K562 (cell line): ENCODE data around the gene PKD2. TPM values are rescaled to one million over a fixed set of nuclear protein-coding genes. Genes with fewer than 3 reads are reported as not detected.

ENCODE experiments used
- ATAC-seq: fragments of 200-7000 bp; cut with Tn5 transposase; 3 replicates; pipeline ENCODE4 v1.9.1; 2020; ENCODE audit warnings: moderate library complexity
- BruUV-seq: library from RNA; stranded (reverse); fragments of 400-500 nt; replicated peaks from 2 replicates; lab custom pipeline; 2021; lab: Mats Ljungman, UMichigan
- CTCF ChIA-PET: fragments of 300-600 bp; formaldehyde crosslinking; extraction: SDS; loops from one replicate; lab custom pipeline; 2021; ENCODE audit warnings: low intra/inter-chr PET ratio; lab: Yijun Ruan, JAX
- POLR2A ChIA-PET: fragments of 300-600, 350-650 bp; sonication (Branson Sonifier 250); formaldehyde crosslinking; extraction: SDS; loops from one replicate; lab custom pipeline; 2021; ENCODE audit warnings: antibody characterized with exemption, inconsistent platforms; lab: Yijun Ruan, JAX
- DNase-seq, 4 experiments: peaks; one replicate each; pipeline versions ENCODE4 v3.0.0 to v3.0.0-alpha.2; 2011 to 2018; ENCODE audit warnings: low spot score in 3 of 4, mixed read lengths in 3 of 4; ENCODE audit errors: extremely low read depth in 1 of 4
- FAIRE-seq: peaks from 2 replicates; lab custom pipeline; 2011; peaks lifted over from hg19 to GRCh38; lab: Jason Lieb, UNC
- H2AFZ ChIP-seq: 2 replicates; pipeline ENCODE4 v1.6.0; 2011; ENCODE audit warnings: low read depth, low read length, control low read depth, inconsistent platforms
- H3K27ac ChIP-seq: fragments of 200-600 bp; 3 replicates; pipeline ENCODE4 v1.8.0; 2011; ENCODE audit warnings: low read depth, mild to moderate bottlenecking, control low read depth, inconsistent platforms, low read length, moderate library complexity, mixed read lengths; ENCODE audit errors: extremely low read depth
- H3K27me3 ChIP-seq, 2 experiments: fragments of 300-600 bp in 1 of 2; 2 replicates in 1 of 2; 3 replicates in 1 of 2; pipeline versions ENCODE4 v1.6.0 to v1.8.0; 2011; ENCODE audit warnings: inconsistent platforms in 2 of 2, low read length in 2 of 2, mild to moderate bottlenecking in 1 of 2, mixed read lengths in 1 of 2, moderate library complexity in 1 of 2; ENCODE audit not compliant: control insufficient read depth in 2 of 2, insufficient read depth in 2 of 2
- H3K36me3 ChIP-seq: fragments of 300-600 bp; 3 replicates; pipeline ENCODE4 v1.8.0; 2011; ENCODE audit warnings: mild to moderate bottlenecking, low read length, inconsistent platforms; ENCODE audit not compliant: control insufficient read depth, insufficient read depth
- H3K4me1 ChIP-seq, 2 experiments: fragments of 200-600 bp in 1 of 2; replicated peaks in 1 of 2; 2 replicates in 1 of 2; 3 replicates in 1 of 2; pipeline versions ENCODE4 v1.5.1 to v1.8.0; 2011; ENCODE audit warnings: inconsistent platforms in 2 of 2, low read length in 2 of 2, mild to moderate bottlenecking in 1 of 2, mixed read lengths in 1 of 2, moderate library complexity in 1 of 2; ENCODE audit not compliant: control insufficient read depth in 2 of 2, insufficient read depth in 2 of 2
- H3K4me2 ChIP-seq: 2 replicates; pipeline ENCODE4 v1.6.1; 2011; ENCODE audit warnings: low read length, control low read depth, inconsistent platforms, mixed read lengths; ENCODE audit not compliant: insufficient read depth
- H3K4me3 ChIP-seq: fragments of 200-600 bp; sonication (generic), shearing (Covaris generic); 2 replicates; pipeline ENCODE4 v1.5.1; 2016; ENCODE audit warnings: control low read depth, inconsistent platforms
- H3K79me2 ChIP-seq: fragments of 200-600 bp; 3 replicates; pipeline ENCODE4 v1.8.0; 2011; ENCODE audit warnings: low read length, inconsistent platforms; ENCODE audit not compliant: control insufficient read depth, insufficient read depth
- H3K9ac ChIP-seq, 2 experiments: 2 replicates each; pipeline versions ENCODE4 v1.6.0 to v1.6.1; 2011; ENCODE audit warnings: low read depth in 2 of 2, low read length in 2 of 2, control low read depth in 1 of 2, inconsistent platforms in 1 of 2, mild to moderate bottlenecking in 1 of 2, mixed read lengths in 1 of 2; ENCODE audit not compliant: insufficient read depth in 1 of 2
- H3K9me1 ChIP-seq: one replicate; pipeline ENCODE4 v1.6.0; 2011; ENCODE audit warnings: inconsistent platforms, mild to moderate bottlenecking, low read length, moderate library complexity; ENCODE audit not compliant: control insufficient read depth, insufficient read depth
- H3K9me3 ChIP-seq: replicated peaks from 2 replicates; pipeline ENCODE4 v1.5.1; 2011; ENCODE audit warnings: low read depth, low read length, inconsistent platforms; ENCODE audit not compliant: control insufficient read depth, insufficient read depth
- H4K20me1 ChIP-seq: replicated peaks from 2 replicates; pipeline ENCODE4 v1.6.1; 2011; ENCODE audit warnings: low read length, inconsistent platforms, mixed read lengths; ENCODE audit not compliant: control insufficient read depth, insufficient read depth
- ARID2 ChIP-seq: fragments of 450-650 bp; IDR thresholded peaks from 2 replicates; pipeline ENCODE4 v1.6.1; 2017; ENCODE audit warnings: antibody characterized with exemption, mild to moderate bottlenecking
- CCAR2 ChIP-seq: fragments of 200-400 bp; formaldehyde crosslinking; IDR thresholded peaks from 2 replicates; pipeline ENCODE4 v1.6.1; 2017; ENCODE audit warnings: mild to moderate bottlenecking, low read depth, low read length
- DNMT1 ChIP-seq: fragments of 450-650 bp; IDR thresholded peaks from 2 replicates; pipeline ENCODE4 v1.6.1; 2016; ENCODE audit warnings: antibody characterized with exemption, mild to moderate bottlenecking
- IFI16 ChIP-seq: fragments of 250-450 bp; sonication (Bioruptor Pico); IDR thresholded peaks from 2 replicates; pipeline ENCODE4 v2.1.2; 2022; ENCODE audit warnings: mild to moderate bottlenecking, inconsistent platforms
- NR2C1 ChIP-seq, 2 experiments: fragments of 450-650 bp; IDR thresholded peaks; 2 replicates each; pipeline ENCODE4 v1.6.1; 2017; ENCODE audit warnings: mild to moderate bottlenecking in 2 of 2, antibody characterized with exemption in 1 of 2, inconsistent platforms in 1 of 2, missing compliant biosample characterization in 1 of 2, missing genetic modification characterization in 1 of 2
- PHF21A ChIP-seq: fragments of 450-650 bp; IDR thresholded peaks from 2 replicates; pipeline ENCODE4 v1.6.1; 2017; ENCODE audit warnings: low read depth, borderline replicate concordance
- RFX1 ChIP-seq: fragments of 450-650 bp; IDR thresholded peaks from 2 replicates; pipeline ENCODE4 v1.6.1; 2016; ENCODE audit warnings: mild to moderate bottlenecking, moderate library complexity
- SMARCA5 ChIP-seq: fragments of 450-650 bp; IDR thresholded peaks from 2 replicates; pipeline ENCODE4 v1.6.1; 2016
- ZKSCAN1 ChIP-seq: fragments of 150-350 bp; IDR thresholded peaks from 2 replicates; pipeline ENCODE4 v1.6.1; 2016; ENCODE audit warnings: low read depth, low read length
- ZNF408 ChIP-seq: fragments of 250-450 bp; sonication (Bioruptor Pico); IDR thresholded peaks from 2 replicates; pipeline ENCODE4 v1.4.0; 2020; ENCODE audit warnings: low read depth, mild to moderate bottlenecking, moderate library complexity
- WGBS: fragments of 100-300 bp; shearing (Covaris generic); methylation state at CpG from one replicate; pipeline ENCODE4 v1.1.6; 2016; ENCODE audit warnings: low coverage, mixed read lengths; ENCODE audit not compliant: insufficient coverage; ENCODE audit errors: missing lambda C conversion rate; 5-methylcytosine and 5-hydroxymethylcytosine counted together
- in situ Hi-C: fragments of 300-500 bp; cut with MboI; formaldehyde crosslinking; loops from 4 replicates; pipeline ENCODE4 v1.15.0; 2018; ENCODE audit warnings: inconsistent platforms, mixed read lengths
- intact Hi-C: fragments of 100-400 bp; cut with micrococcal nuclease; formaldehyde crosslinking; loops from 2 replicates; pipeline ENCODE4 v1.14.2; 2022
- polyA plus RNA-seq, 8 experiments: library from polyadenylated mRNA; depleted of rRNA in 4 of 8; stranded (reverse) in 5 of 8; unstranded in 3 of 8; fragments of >200 nt; fragmentation: Nextera tagmentation in 2 of 8; fragmentation: Illumina TruSeq in 1 of 8; extraction: Ambion mirVana in 2 of 8; extraction: Trizol in 1 of 8; gene quantifications; 2 replicates each; pipeline versions ENCODE4 v1.2.1 to v1.2.3, GENCODE V29; 2011 to 2014; ENCODE audit warnings: inconsistent platforms in 1 of 8, missing spikeins in 1 of 8
- total RNA-seq, 7 experiments: library from RNA; depleted of rRNA in 6 of 7; stranded (reverse); fragments of >200 nt in 6 of 7; fragmentation: Illumina TruSeq in 2 of 7; extraction: Trizol in 2 of 7; gene quantifications; 2 replicates each; pipeline versions ENCODE4 v1.2.1 to v1.2.3, GENCODE V29; 2011 to 2021; ENCODE audit warnings: low replicate concordance in 1 of 7

PKD2 gene
- total and polyA plus RNA-seq, 9 of the 15 experiments (the other 6 are each of a cell fraction or from before 2014, with no cell fraction given) = 0.11 to 1.2 (median 0.47) TPM

DNA sequence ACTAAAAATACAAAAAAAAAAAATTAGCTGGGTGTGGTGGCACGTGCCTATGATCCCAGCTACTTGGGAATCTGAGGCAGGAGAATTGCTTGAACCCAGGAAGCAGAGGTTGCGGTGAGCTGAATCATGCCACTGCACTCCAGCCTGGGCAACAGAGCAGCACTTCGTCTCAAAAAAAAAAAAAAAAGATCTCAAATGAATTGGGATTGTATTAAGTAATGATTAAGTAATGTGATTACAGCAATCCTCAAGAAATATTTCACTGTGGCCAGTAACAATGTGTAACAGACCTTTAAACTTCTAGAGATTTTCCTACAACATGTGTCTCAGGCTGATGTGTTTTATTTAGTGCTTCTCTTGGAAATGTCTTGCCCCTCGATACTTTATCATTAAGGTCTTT is 46.8 kb downstream of the PKD2 start:
- in situ Hi-C loops (no loop called here), intact Hi-C loops (no loop called here)
- 5% methylated on average over 3 of the region's 4 CpGs for WGBS
- no peaks in the 10 kb centered on the region for H3K36me3 ChIP-seq
- DNase-seq (no peak), ATAC-seq (no peak), FAIRE-seq (no peak)
- no TSS peak for BruUV-seq
- no peaks in the 10 kb centered on the region for H3K79me2 ChIP-seq
- no peak overlapping the region for H3K27ac ChIP-seq
- H3K9ac ChIP-seq = no peak overlapping the region
- no peak overlapping the region for H2AFZ ChIP-seq
- ChIA-PET CTCF (interaction anchor here (0.7 to 1.9 kb wide), 2 partner anchors 26 to 158 kb away, joined by 4 to 6 read pairs; no protein-coding TSS in a partner anchor), POLR2A (interaction anchor here (0.6 kb wide), 1 partner anchor 14 kb away, joined by 3 read pairs; no protein-coding TSS in a partner anchor)
- H3K9me1 ChIP-seq = no peaks in the 10 kb centered on the region
- H3K9me3 ChIP-seq = no peaks in the 10 kb centered on the region
- no peak overlapping the region for H3K4me2 ChIP-seq
- H4K20me1 ChIP-seq = no peaks in the 10 kb centered on the region
- H3K27me3 ChIP-seq = no peaks in the 10 kb centered on the region
- H3K4me1 ChIP-seq = no peaks in the 10 kb centered on the region
- no peak overlapping the region for H3K4me3 ChIP-seq
- no peak for TF ChIP-seq IFI16
- TF ChIP-seq DNMT1 = no peak
- TF ChIP-seq PHF21A = no peak
- TF ChIP-seq ZNF408 (CRISPR knock-in tag) = no peak
- no peak for TF ChIP-seq RFX1
- no peak for TF ChIP-seq CCAR2
- no peak for TF ChIP-seq ZKSCAN1
- no peak for TF ChIP-seq SMARCA5
- no peak for TF ChIP-seq ARID2
- no peak for TF ChIP-seq NR2C1 (IDR thresholded peaks at IDR 0.05)
- no peak for TF ChIP-seq NR2C1 (tag; IDR thresholded peaks at IDR 0.05)
